HFF-Myc (cell line): ENCODE results near the gene WDR64.

Experiments used
- DNase-seq: peaks from one replicate; pipeline ENCODE4 v3.0.0-alpha.2; 2011; ENCODE audit warnings: low read depth; ENCODE audit errors: extremely low read depth
- H3K4me3 ChIP-seq: replicated peaks from 2 replicates; pipeline ENCODE4 v1.5.1; 2011; ENCODE audit warnings: low read depth, mild to moderate bottlenecking, control low read depth, low read length
- CTCF ChIP-seq: IDR thresholded peaks from 2 replicates; pipeline ENCODE4 v1.5.1; 2012; ENCODE audit warnings: mild to moderate bottlenecking, low read depth, low read length, control low read depth; ENCODE audit errors: missing control alignments

WDR64 gene

GRCh38 chr1:241610056-241610815 lies 41.8 kb upstream of the WDR64 start:
- H3K4me3 ChIP-seq = no peak overlapping the region
- no peak for TF ChIP-seq CTCF
- no peak for DNase-seq

GRCh38 chr1:241611063-241611462 lies 41.0 kb upstream of the WDR64 start:
- peak; percentile 35 for TF ChIP-seq CTCF
- DNase-seq = peak; percentile 41

GRCh38 chr1:241611736-241612135 lies 40.3 kb upstream of the WDR64 start:
- TF ChIP-seq CTCF = no peak
- no peak for DNase-seq
- no peak overlapping the region for H3K4me3 ChIP-seq

More at GRCh38 chr1:241611063-241611462, 41.0 kb upstream of the WDR64 start:
- H3K4me3 ChIP-seq = no peak overlapping the region

- peak; percentile 61 for DNase-seq
- TF ChIP-seq CTCF = no peak
- no peak overlapping the region for H3K4me3 ChIP-seq
Measured at GRCh38 chr1:241612533-241613477, 39.3 kb upstream of the WDR64 start.

- no peak for DNase-seq
- no peak for TF ChIP-seq CTCF
- H3K4me3 ChIP-seq = no peak overlapping the region
Measured at GRCh38 chr1:241614144-241614543, 37.9 kb upstream of the WDR64 start.

- H3K4me3 ChIP-seq = no peak overlapping the region
- DNase-seq = no peak
- TF ChIP-seq CTCF = no peak
Measured at GRCh38 chr1:241614572-241614971, 37.5 kb upstream of the WDR64 start.
